NB4 (cell line): Measurements from ENCODE around the gene WNT3.

ENCODE experiments used
- CTCF ChIP-seq: IDR thresholded peaks from one replicate; pipeline ENCODE4 v1.5.1; 2012; ENCODE audit warnings: low read depth, low read length
- MAX ChIP-seq: IDR thresholded peaks from 2 replicates; pipeline ENCODE4 v1.6.1; 2011; ENCODE audit warnings: low read depth, low read length
- MYC ChIP-seq: IDR thresholded peaks from 2 replicates; pipeline ENCODE4 v1.6.1; 2011; ENCODE audit warnings: low read depth, low read length
- POLR2A ChIP-seq: IDR thresholded peaks from 2 replicates; pipeline ENCODE4 v1.6.1; 2011; ENCODE audit warnings: mild to moderate bottlenecking; ENCODE audit not compliant: insufficient read length; ENCODE audit errors: extremely low read depth

GRCh38 chr17:46733837-46734475 lies 84.5 kb downstream of the WNT3 start:
- TF ChIP-seq POLR2A (no peak), CTCF (no peak), MAX (no peak), MYC (no peak)
